B cell (primary cell): ENCODE data around the gene ATP6V0E1.

Source experiments
- CTCF ChIP-seq: fragments of 200-600 bp; IDR thresholded peaks from one replicate; pipeline ENCODE4 v1.8.0; 2022; ENCODE audit warnings: antibody characterized with exemption, mild to moderate bottlenecking
- EZH2 ChIP-seq: IDR thresholded peaks from 2 replicates; pipeline ENCODE4 v1.6.1; 2012; ENCODE audit warnings: borderline replicate concordance, low read depth, mild to moderate bottlenecking, moderate library complexity, low read length; ENCODE audit not compliant: insufficient read depth, poor library complexity, severe bottlenecking

GRCh38 chr5:173004013-173004412, 20.4 kb downstream of the ATP6V0E1 start:
- TF ChIP-seq CTCF (no peak), EZH2 (no peak)
